ENCODE measurements around the gene ABCA5. TPM values are rescaled to one million over a fixed set of nuclear protein-coding genes. Genes with fewer than 3 reads are reported as not detected.

ABCA5 gene
- polyA plus RNA-seq, 1 of the 3 experiments (the other 2 are of a cell fraction), result 2.0 TPM

- Histone ChIP-seq H3K79me2 (ENCODE audit: insufficient read depth) (no peaks in the 10 kb centered on the region), H3K4me1 (ENCODE audit: control insufficient read depth in 1 of 2, insufficient read depth in 2 of 2, low read depth in 1 of 2, low read length in 1 of 2) (no peaks in the 10 kb centered on the region), H3K4me3 (ENCODE audit: low read depth in 2 of 2, low read length in 1 of 2) (no peak overlapping the region), H3K27ac (ENCODE audit: low read depth in 2 of 2, low read length in 1 of 2) (no peak overlapping the region), H3K9me3 (no peaks in the 10 kb centered on the region), H3K27me3 (ENCODE audit: insufficient read depth) (no peaks in the 10 kb centered on the region), H4K20me1 (ENCODE audit: insufficient read depth) (no peaks in the 10 kb centered on the region), H3K9ac (no peak overlapping the region), H3K36me3 (replicated peaks in 1 of 2; ENCODE audit: control insufficient read depth in 1 of 2, insufficient read depth in 2 of 2, low read length in 1 of 2) (peaks cover 0 to 8% of the 10 kb centered on the region in 2 experiments), H3K9me2 (no peaks in the 10 kb centered on the region), H3K4me2 (no peak overlapping the region), H3F3A (replicated peaks; ENCODE audit: insufficient read depth) (no peaks in the 10 kb centered on the region), H2AFZ (ENCODE audit: low read depth) (no peak overlapping the region)
- ChIA-PET POLR2A (no interaction called here), CTCF (no interaction called here)
- DNase-seq, result no peak
- WGBS (ENCODE audit: low lambda C conversion rate), result 56% methylated on average over 1 of the region's 1 CpG
- TF ChIP-seq REST (IDR thresholded peaks at IDR 0.05; ENCODE audit: low read depth, low read length), result no peak
- no peak for TF ChIP-seq PBX3 (IDR thresholded peaks at IDR 0.05)
- TF ChIP-seq JUND (IDR thresholded peaks at IDR 0.05), result no peak
- no peak for TF ChIP-seq FOSL2 (IDR thresholded peaks at IDR 0.05; ENCODE audit: borderline replicate concordance, low read depth)
- no peak for TF ChIP-seq IRF3 (IDR thresholded peaks at IDR 0.05; ENCODE audit: low read depth, low read length)
- TF ChIP-seq CHD2 (IDR thresholded peaks at IDR 0.05; ENCODE audit: low read length, partially characterized antibody), result no peak
- no peak for TF ChIP-seq RCOR1 (IDR thresholded peaks at IDR 0.05; ENCODE audit: low read length)
- TF ChIP-seq GATA2 (CRISPR knock-in tag; IDR thresholded peaks at IDR 0.05), result no peak
- no peak for TF ChIP-seq YY1 (IDR thresholded peaks at IDR 0.05; ENCODE audit: low read depth)
- TF ChIP-seq RFX5 (IDR thresholded peaks at IDR 0.05; ENCODE audit: low read length), result no peak
- no peak for TF ChIP-seq FOXJ3 (CRISPR knock-in tag; IDR thresholded peaks at IDR 0.05)
- no peak for TF ChIP-seq GABPA (IDR thresholded peaks at IDR 0.05; ENCODE audit: low read depth)
- no peak for TF ChIP-seq RXRA (IDR thresholded peaks at IDR 0.05; ENCODE audit: borderline replicate concordance, low read depth)
- no peak for TF ChIP-seq FOXM1 (IDR thresholded peaks at IDR 0.05; ENCODE audit: low read depth)
Observed at GRCh38 chr17:69302682-69303081, 24.3 kb downstream of the ABCA5 start.

Measured in SK-N-SH (cell line).